HepG2 (cell line): Measurements from ENCODE around the gene JMJD1C. TPM values are rescaled to one million over a fixed set of nuclear protein-coding genes. Genes with fewer than 3 reads are reported as not detected.

Experiments used
- ATAC-seq: fragments of 200-7000 bp; cut with Tn5 transposase; 3 replicates; pipeline ENCODE4 v1.9.1; 2020; ENCODE audit warnings: mild to moderate bottlenecking, moderate library complexity
- BruUV-seq: library from RNA; stranded (reverse); fragments of 400-500 nt; replicated peaks from 2 replicates; lab custom pipeline; 2021; lab: Mats Ljungman, UMichigan
- CTCF ChIA-PET: fragments of 300-600 bp; formaldehyde crosslinking; extraction: SDS; loops from one replicate; lab custom pipeline; 2021; ENCODE audit warnings: low total read pairs, inconsistent platforms, low intra/inter-chr PET ratio; lab: Yijun Ruan, JAX
- POLR2A ChIA-PET: fragments of 350-600 bp; sonication (Branson Sonifier 250); formaldehyde crosslinking; loops from one replicate; lab custom pipeline; 2020; ENCODE audit warnings: antibody characterized with exemption, inconsistent platforms; lab: Yijun Ruan, JAX
- DNase-seq: peaks from one replicate; pipeline ENCODE4 v3.0.0-alpha.2; 2015; ENCODE audit warnings: low spot score
- FAIRE-seq: peaks from 3 replicates; lab custom pipeline; 2011; peaks lifted over from hg19 to GRCh38; lab: Jason Lieb, UNC
- H2AFZ ChIP-seq: one replicate; pipeline ENCODE4 v1.6.1; 2011; ENCODE audit warnings: low read length, inconsistent platforms
- H3K27ac ChIP-seq: fragments of 300-600 bp; 3 replicates; pipeline ENCODE4 v1.8.0; 2011; ENCODE audit warnings: mixed run types, mild to moderate bottlenecking, mixed read lengths, low read length, inconsistent platforms; ENCODE audit not compliant: insufficient read depth; ENCODE audit errors: extremely low read length
- H3K27me3 ChIP-seq, 2 experiments: fragments of 200-600 bp in 1 of 2; 2 replicates in 1 of 2; 3 replicates in 1 of 2; pipeline versions ENCODE4 v1.6.0 to v1.8.0; 2011; ENCODE audit warnings: low read length in 2 of 2, mild to moderate bottlenecking in 2 of 2, moderate library complexity in 2 of 2, inconsistent platforms in 1 of 2; ENCODE audit not compliant: insufficient read depth in 2 of 2, control insufficient read depth in 1 of 2
- H3K36me3 ChIP-seq, 2 experiments: fragments of 200-600 bp in 1 of 2; replicated peaks in 1 of 2; 2 replicates in 1 of 2; 3 replicates in 1 of 2; pipeline versions ENCODE4 v1.5.1 to v1.8.0; 2011; ENCODE audit warnings: low read length in 2 of 2, inconsistent platforms in 1 of 2; ENCODE audit not compliant: insufficient read depth in 2 of 2, control insufficient read depth in 1 of 2
- H3K4me1 ChIP-seq: 2 replicates; pipeline ENCODE4 v1.5.1; 2012; ENCODE audit warnings: low read length, inconsistent platforms; ENCODE audit not compliant: insufficient read depth
- H3K4me2 ChIP-seq: 2 replicates; pipeline ENCODE4 v1.6.0; 2011; ENCODE audit warnings: low read depth, low read length, inconsistent platforms
- H3K4me3 ChIP-seq, 3 experiments: fragments of 200-600 bp in 1 of 3; sonication (generic), shearing (Covaris generic) in 1 of 3; replicated peaks in 1 of 3; 2 replicates each; pipeline ENCODE4 v1.5.1; 2011 to 2016; ENCODE audit warnings: low read length in 3 of 3, inconsistent platforms in 2 of 3, low read depth in 2 of 3, mild to moderate bottlenecking in 2 of 3, control low read depth in 1 of 3, mixed read lengths in 1 of 3; ENCODE audit not compliant: insufficient read depth in 1 of 3
- H3K79me2 ChIP-seq: one replicate; pipeline ENCODE4 v1.6.1; 2011; ENCODE audit warnings: low read length, inconsistent platforms; ENCODE audit not compliant: insufficient read depth
- H3K9ac ChIP-seq: 2 replicates; pipeline ENCODE4 v1.6.0; 2011; ENCODE audit warnings: mild to moderate bottlenecking, low read depth, low read length, inconsistent platforms; ENCODE audit not compliant: insufficient read depth
- H3K9me3 ChIP-seq: 2 replicates; pipeline ENCODE4 v1.5.1; 2012; ENCODE audit warnings: mild to moderate bottlenecking, low read length
- H4K20me1 ChIP-seq: 2 replicates; pipeline ENCODE4 v1.6.0; 2011; ENCODE audit warnings: inconsistent platforms, mild to moderate bottlenecking, low read length, moderate library complexity; ENCODE audit not compliant: insufficient read depth
- CEBPB ChIP-seq: IDR thresholded peaks from 2 replicates; pipeline ENCODE4 v1.6.1; 2011; ENCODE audit warnings: low read depth, low read length, improper control_type of control experiment, borderline replicate concordance
- FOXJ3 ChIP-seq: sonication (generic); formaldehyde crosslinking; IDR thresholded peaks from 2 replicates; pipeline ENCODE4 v1.4.0; 2020; ENCODE audit warnings: missing genetic modification reagents, mild to moderate bottlenecking, borderline replicate concordance
- GATAD2A ChIP-seq: IDR thresholded peaks from 2 replicates; pipeline ENCODE4 v1.6.1; 2016
- HIVEP1 ChIP-seq: sonication (generic); formaldehyde crosslinking; IDR thresholded peaks from 2 replicates; pipeline ENCODE4 v1.4.0; 2020; ENCODE audit warnings: mild to moderate bottlenecking, missing genetic modification reagents
- HNF4A ChIP-seq: sonication (generic); formaldehyde crosslinking; IDR thresholded peaks from 2 replicates; pipeline ENCODE4 v1.4.0; 2020; ENCODE audit warnings: missing genetic modification reagents
- HNF4G ChIP-seq, 2 experiments: sonication (generic) in 1 of 2; formaldehyde crosslinking in 1 of 2; IDR thresholded peaks; 2 replicates each; pipeline versions ENCODE4 v1.4.0 to v1.6.1; 2011 to 2020; ENCODE audit warnings: borderline replicate concordance in 2 of 2, low read depth in 2 of 2, mild to moderate bottlenecking in 2 of 2, low read length in 1 of 2, missing genetic modification reagents in 1 of 2, moderate library complexity in 1 of 2
- MED13 ChIP-seq: sonication (generic); formaldehyde crosslinking; IDR thresholded peaks from 2 replicates; pipeline ENCODE4 v1.5.0; 2020; ENCODE audit warnings: missing genetic modification reagents
- NFIB ChIP-seq: sonication (generic); formaldehyde crosslinking; IDR thresholded peaks from 2 replicates; pipeline ENCODE4 v1.9.0; 2021; ENCODE audit warnings: missing genetic modification reagents, mild to moderate bottlenecking, borderline replicate concordance
- ONECUT2 ChIP-seq: sonication (generic); formaldehyde crosslinking; IDR thresholded peaks from 2 replicates; pipeline ENCODE4 v1.4.0; 2020; ENCODE audit warnings: missing genetic modification reagents
- RXRB ChIP-seq: IDR thresholded peaks from 2 replicates; pipeline ENCODE4 v1.6.1; 2016; ENCODE audit warnings: borderline replicate concordance, missing genetic modification reagents, missing compliant biosample characterization
- SP140L ChIP-seq: sonication (generic); formaldehyde crosslinking; IDR thresholded peaks from 2 replicates; pipeline ENCODE4 v1.4.0; 2020; ENCODE audit warnings: missing genetic modification reagents, borderline replicate concordance
- U2AF2 ChIP-seq: fragments of 200-400 bp; formaldehyde crosslinking; IDR thresholded peaks from 2 replicates; pipeline ENCODE4 v1.6.1; 2017; ENCODE audit warnings: low read depth, mild to moderate bottlenecking, low read length
- ZFP62 ChIP-seq: sonication (generic); formaldehyde crosslinking; IDR thresholded peaks from 2 replicates; pipeline ENCODE4 v1.4.0; 2020; ENCODE audit warnings: missing genetic modification reagents
- ZNF280D ChIP-seq: sonication (generic); formaldehyde crosslinking; IDR thresholded peaks from 2 replicates; pipeline ENCODE4 v1.5.1; 2020; ENCODE audit warnings: mild to moderate bottlenecking, missing genetic modification reagents
- ZNF460 ChIP-seq: sonication (generic); formaldehyde crosslinking; IDR thresholded peaks from 2 replicates; pipeline ENCODE4 v1.5.1; 2020; ENCODE audit warnings: missing genetic modification reagents, mild to moderate bottlenecking, borderline replicate concordance
- ZNF644 ChIP-seq: IDR thresholded peaks from 2 replicates; pipeline ENCODE4 v1.6.1; 2016; ENCODE audit warnings: low read depth
- WGBS: methylation state at CpG from one replicate; pipeline ENCODE4 v1.1.6; 2017; ENCODE audit warnings: low lambda C conversion rate; 5-methylcytosine and 5-hydroxymethylcytosine counted together
- in situ Hi-C: cut with HindIII; loops from 2 replicates; pipeline ENCODE4 v1.10.0; 2017; ENCODE audit warnings: low pct_unique_long_range_greater_than_20kb; ENCODE audit not compliant: extremely low pct_ligation_motif_present
- intact Hi-C: fragments of 100-400 bp; cut with micrococcal nuclease; formaldehyde crosslinking; loops from one replicate; pipeline ENCODE4 v1.10.0; 2022; ENCODE audit not compliant: unreplicated experiment
- polyA plus RNA-seq, 8 experiments: library from polyadenylated mRNA; depleted of rRNA in 3 of 8; stranded (reverse) in 7 of 8; unstranded in 1 of 8; fragments of >200 nt; fragmentation: Illumina TruSeq in 4 of 8; extraction: Trizol in 4 of 8; gene quantifications; 2 replicates each; pipeline versions ENCODE4 v1.2.1 to v1.2.3, GENCODE V29; 2011 to 2016; ENCODE audit warnings: low read depth in 4 of 8, missing spikeins in 1 of 8, mixed read lengths in 1 of 8; ENCODE audit not compliant: insufficient read depth in 1 of 8
- total RNA-seq, 5 experiments: library from RNA; depleted of rRNA; stranded (reverse); fragments of >200 nt; fragmentation: Illumina TruSeq; extraction: Trizol; gene quantifications; 2 replicates each; pipeline ENCODE4 v1.2.3, GENCODE V29; 2016; ENCODE audit warnings: low read depth in 1 of 5

The JMJD1C gene
- total and polyA plus RNA-seq, 2 of the 13 experiments (the other 11 are each of a cell fraction or from before 2014, with no cell fraction given), result 42.3 to 42.7 TPM

- FAIRE-seq (no peak), ATAC-seq (peak; percentile 16; the same call in 1 of the 3 replicates), DNase-seq (no peak)
- Histone ChIP-seq H3K27ac (no peak overlapping the region), H3K79me2 (peaks cover 99% of the 10 kb centered on the region), H3K4me1 (peaks cover 46% of the 10 kb centered on the region), H3K27me3 (no peaks in the 10 kb centered on the region), H3K4me2 (no peak overlapping the region), H3K4me3 (no peak overlapping the region), H3K9me3 (no peaks in the 10 kb centered on the region), H2AFZ (no peak overlapping the region), H3K9ac (no peak overlapping the region), H4K20me1 (peaks cover 94% of the 10 kb centered on the region), H3K36me3 (peaks cover 2 to 22% of the 10 kb centered on the region in 2 experiments; a peak in 4 of 5 replicates)
- in situ Hi-C loops (no loop called here), intact Hi-C loops (no loop called here)
- 78% methylated on average over 4 of the region's 4 CpGs for WGBS
- POLR2A ChIA-PET, result no interaction called here
- no peak for TF ChIP-seq ZNF460 (CRISPR knock-in tag)
- TF ChIP-seq SP140L (CRISPR knock-in tag), result no peak
- no peak for TF ChIP-seq U2AF2
- no peak for TF ChIP-seq FOXJ3 (CRISPR knock-in tag)
- TF ChIP-seq MED13 (CRISPR knock-in tag), result no peak
- no peak for TF ChIP-seq ZFP62
- no peak for TF ChIP-seq NFIB
- no TSS peak for BruUV-seq
- CTCF ChIA-PET, result no interaction called here
These were observed 212.7 kb downstream of the JMJD1C start for GRCh38 chr10:63253040-63253439.

- ChIA-PET POLR2A (no interaction called here), CTCF (no interaction called here)
- peaks cover 95% of the 10 kb centered on the region for H4K20me1 ChIP-seq
- ATAC-seq (peak; percentile 85), FAIRE-seq (no peak), DNase-seq (peak; percentile 31)
- no peak overlapping the region for H3K4me3 ChIP-seq
- intact Hi-C loops, result no loop called here
- no peak overlapping the region for H3K9ac ChIP-seq
- peaks cover 98% of the 10 kb centered on the region for H3K79me2 ChIP-seq
- TF ChIP-seq ONECUT2 (peak; percentile 64; the same call in 1 of the 2 replicates), HNF4A (CRISPR knock-in tag) (peak; percentile 58), ZNF280D (CRISPR knock-in tag) (no peak), HNF4G (IDR thresholded peaks at IDR 0.05; ENCODE audit: borderline replicate concordance, low read depth, low read length) (peak; percentile 47), HNF4G (CRISPR knock-in tag; IDR thresholded peaks at IDR 0.05; ENCODE audit: borderline replicate concordance, low read depth) (no peak), FOXJ3 (CRISPR knock-in tag) (peak; percentile 20; the same call in 1 of the 2 replicates), HIVEP1 (CRISPR knock-in tag) (no peak), GATAD2A (CRISPR knock-in tag) (peak; percentile 46; the same call in 1 of the 2 replicates), ZNF644 (CRISPR knock-in tag) (0 out of 2 replicates have a peak, but pooled peaks have one; percentile 37), RXRB (CRISPR knock-in tag) (no peak), CEBPB (peak; percentile 5; the same call in 1 of the 2 replicates)
- no peaks in the 10 kb centered on the region for H3K9me3 ChIP-seq
- H2AFZ ChIP-seq, result no peak overlapping the region
- H3K4me2 ChIP-seq, result no peak overlapping the region
- H3K27me3 ChIP-seq, result no peaks in the 10 kb centered on the region
- no TSS peak for BruUV-seq
- peaks cover 2 to 20% of the 10 kb centered on the region in 2 experiments; a peak in 4 of 5 replicates for H3K36me3 ChIP-seq
- peaks cover 38% of the 10 kb centered on the region for H3K4me1 ChIP-seq
- in situ Hi-C loops, result no loop called here
- peak overlapping the region; percentile 22 for H3K27ac ChIP-seq
These were observed 213.5 kb downstream of the JMJD1C start for GRCh38 chr10:63252095-63252762.
